ENCODE results near the gene ANKRD40CL. TPM values are rescaled to one million over a fixed set of nuclear protein-coding genes. Genes with fewer than 3 reads are reported as not detected.

Gene ANKRD40CL
- total RNA-seq: not detected in 2 replicates
- long read RNA-seq: 0 reads

DNA sequence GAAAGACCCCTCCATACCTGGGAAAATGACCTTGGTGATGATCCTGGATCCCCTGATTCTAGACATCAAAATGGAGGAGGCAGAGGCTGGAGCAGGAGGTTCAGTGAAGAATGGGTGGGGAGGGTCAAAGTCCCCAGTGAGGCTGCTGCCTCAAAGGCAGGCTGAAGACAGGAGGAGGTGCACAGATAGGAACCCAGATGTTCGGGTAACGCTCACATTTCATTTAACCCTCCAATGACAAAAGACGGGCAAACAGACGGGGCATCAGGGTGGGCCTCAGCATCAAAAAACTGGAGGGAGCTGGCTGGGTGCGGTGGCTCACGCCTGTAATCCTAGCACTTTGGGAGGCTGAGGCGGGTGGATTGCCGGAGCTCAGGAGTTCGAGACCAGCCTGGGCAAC lies at the start of gene ANKRD40CL:
TSS of gene ANKRD40CL (minus strand) at position 73 of the 400 bp plus-strand sequence. CDS start 605 bp downstream, outside the sequence.
- TF ChIP-seq CTCF (IDR thresholded peaks at IDR 0.05; ENCODE audit: unreplicated experiment): no peak
- no peaks in the 10 kb centered on the region for H3K9me3 Mint-ChIP-seq (ENCODE audit: low read depth)
- no peak within 1 kb of the TSS for H3K27ac Mint-ChIP-seq
- peaks cover 16% of the 10 kb centered on the region for H3K4me1 Mint-ChIP-seq (ENCODE audit: low read depth)
- no peaks in the 10 kb centered on the region for H3K36me3 Mint-ChIP-seq (ENCODE audit: insufficient read depth)
- no peaks in the 10 kb centered on the region for H3K27me3 Mint-ChIP-seq
- DNase-seq (ENCODE audit: low spot score, unreplicated experiment): no peak
- no peak within 1 kb of the TSS for H3K4me3 Mint-ChIP-seq (ENCODE audit: low read depth)

DNA sequence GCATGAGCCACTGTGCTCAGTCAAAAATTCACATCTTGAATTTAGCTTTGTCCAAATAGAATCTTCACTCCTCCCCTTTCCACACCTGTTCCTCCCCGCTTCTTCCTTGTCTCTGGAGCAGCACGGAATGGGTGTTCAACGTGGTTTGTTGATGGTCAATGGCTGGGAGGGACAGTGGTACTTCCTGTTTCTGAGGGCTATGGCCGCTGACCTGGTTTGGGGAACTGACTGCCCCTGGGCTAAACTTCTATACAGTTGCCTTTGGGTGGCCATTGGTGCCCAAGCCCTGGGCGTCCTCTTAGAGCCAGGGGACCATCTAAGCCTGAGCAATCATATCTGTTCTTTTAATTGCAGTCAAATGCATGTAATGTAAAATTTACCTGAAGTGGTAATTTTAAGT lies 49.0 kb upstream of the ANKRD40CL start:
- no peak overlapping the region for H3K4me3 Mint-ChIP-seq (ENCODE audit: low read depth)
- H3K36me3 Mint-ChIP-seq (ENCODE audit: insufficient read depth): no peaks in the 10 kb centered on the region
- H3K9me3 Mint-ChIP-seq (ENCODE audit: low read depth): no peaks in the 10 kb centered on the region
- no peak for DNase-seq (ENCODE audit: low spot score, unreplicated experiment)
- H3K4me1 Mint-ChIP-seq (ENCODE audit: low read depth): peaks cover 4% of the 10 kb centered on the region
- H3K27me3 Mint-ChIP-seq: peaks cover 14% of the 10 kb centered on the region
- no peak for TF ChIP-seq CTCF (IDR thresholded peaks at IDR 0.05; ENCODE audit: unreplicated experiment)
- H3K27ac Mint-ChIP-seq: no peak overlapping the region

GRCh38 chr17:50815400-50815799 lies 48.1 kb upstream of the ANKRD40CL start:
- peaks cover 4% of the 10 kb centered on the region for H3K4me1 Mint-ChIP-seq (ENCODE audit: low read depth)
- H3K9me3 Mint-ChIP-seq (ENCODE audit: low read depth): no peaks in the 10 kb centered on the region
- TF ChIP-seq CTCF (IDR thresholded peaks at IDR 0.05; ENCODE audit: unreplicated experiment): no peak

GRCh38 chr17:50813583-50813982 lies 46.3 kb upstream of the ANKRD40CL start:
- TF ChIP-seq CTCF (IDR thresholded peaks at IDR 0.05; ENCODE audit: unreplicated experiment): no peak
- Mint-ChIP-seq H3K27me3 (peaks cover 7% of the 10 kb centered on the region), H3K4me3 (ENCODE audit: low read depth) (no peak overlapping the region), H3K36me3 (ENCODE audit: insufficient read depth) (no peaks in the 10 kb centered on the region), H3K9me3 (ENCODE audit: low read depth) (no peaks in the 10 kb centered on the region), H3K27ac (no peak overlapping the region), H3K4me1 (ENCODE audit: low read depth) (peaks cover 4% of the 10 kb centered on the region)
- DNase-seq (ENCODE audit: low spot score, unreplicated experiment): no peak

More at GRCh38 chr17:50815400-50815799, 48.1 kb upstream of the ANKRD40CL start:
- Mint-ChIP-seq H3K4me3 (ENCODE audit: low read depth) (no peak overlapping the region), H3K27ac (no peak overlapping the region), H3K36me3 (ENCODE audit: insufficient read depth) (no peaks in the 10 kb centered on the region), H3K27me3 (peaks cover 14% of the 10 kb centered on the region)
- no peak for DNase-seq (ENCODE audit: low spot score, unreplicated experiment)

DNA sequence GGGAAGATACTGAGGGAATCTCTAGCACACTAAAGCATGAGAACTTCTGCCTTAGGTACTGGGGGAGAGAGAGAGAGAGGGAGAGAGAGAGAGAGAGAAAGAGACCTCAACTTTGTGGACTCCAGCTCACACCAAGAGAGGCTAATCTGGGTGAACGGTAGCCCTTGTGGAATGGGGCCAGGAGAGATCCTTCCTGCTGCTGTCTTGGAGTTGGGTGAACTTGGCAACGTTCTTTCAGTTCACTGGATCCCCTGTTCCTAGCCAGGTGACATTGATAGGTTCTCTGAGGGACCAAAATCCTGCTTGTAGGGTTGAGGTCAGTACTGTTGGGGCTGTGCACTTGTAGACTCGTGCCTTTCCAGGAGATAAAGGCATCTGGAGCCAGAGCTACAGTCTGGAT lies 41.6 kb upstream of the ANKRD40CL start:
- H3K9me3 Mint-ChIP-seq (ENCODE audit: low read depth): no peaks in the 10 kb centered on the region
- H3K4me1 Mint-ChIP-seq (ENCODE audit: low read depth): no peaks in the 10 kb centered on the region
- H3K4me3 Mint-ChIP-seq (ENCODE audit: low read depth): no peak overlapping the region
- no peaks in the 10 kb centered on the region for H3K36me3 Mint-ChIP-seq (ENCODE audit: insufficient read depth)
- no peaks in the 10 kb centered on the region for H3K27me3 Mint-ChIP-seq
- DNase-seq (ENCODE audit: low spot score, unreplicated experiment): no peak
- no peak overlapping the region for H3K27ac Mint-ChIP-seq
- TF ChIP-seq CTCF (IDR thresholded peaks at IDR 0.05; ENCODE audit: unreplicated experiment): no peak
